GM12878 (cell line): ENCODE results near the gene MXD1. TPM values are rescaled to one million over a fixed set of nuclear protein-coding genes. Genes with fewer than 3 reads are reported as not detected.

Experiments used
- ATAC-seq: fragments of 200-7000 bp; cut with Tn5 transposase; 3 replicates; pipeline ENCODE4 v1.9.1; 2020; ENCODE audit warnings: mild to moderate bottlenecking, moderate library complexity
- BruUV-seq: library from RNA; stranded (reverse); fragments of 400-500 nt; replicated peaks from 2 replicates; lab custom pipeline; 2021; lab: Mats Ljungman, UMichigan
- CTCF ChIA-PET: fragments of 300-600 bp; sonication (Branson Sonifier 250); formaldehyde crosslinking; extraction: SDS; loops from one replicate; lab custom pipeline; 2021; ENCODE audit warnings: inconsistent platforms; lab: Yijun Ruan, JAX
- POLR2A ChIA-PET: fragments of 350-600 bp; formaldehyde crosslinking; extraction: SDS; loops from one replicate; lab custom pipeline; 2021; ENCODE audit warnings: inconsistent platforms; lab: Charles Lee
- RAD21 ChIA-PET: fragments of 300-600 bp; sonication (Branson Sonifier 250); formaldehyde crosslinking; loops from one replicate; lab custom pipeline; 2023; ENCODE audit warnings: antibody characterized with exemption; ENCODE audit not compliant: unreplicated experiment; lab: Charles Lee
- SMC1A ChIA-PET: fragments of 300-600 bp; sonication (Branson Sonifier 250); formaldehyde crosslinking; loops from one replicate; lab custom pipeline; 2023; ENCODE audit not compliant: unreplicated experiment, uncharacterized antibody; lab: Charles Lee
- DNase-seq: peaks from one replicate; pipeline ENCODE4 v3.0.0-alpha.2; 2011; ENCODE audit warnings: low read depth, low spot score
- FAIRE-seq: peaks from 3 replicates; lab custom pipeline; 2011; peaks lifted over from hg19 to GRCh38; lab: Jason Lieb, UNC
- H2AFZ ChIP-seq: 2 replicates; pipeline ENCODE4 v1.6.0; 2011; ENCODE audit warnings: low read depth, low read length, control low read depth; ENCODE audit not compliant: control insufficient read depth
- H3K27ac ChIP-seq: 2 replicates; pipeline ENCODE4 v1.5.1; 2011; ENCODE audit warnings: control low read depth; ENCODE audit not compliant: control insufficient read depth, insufficient read depth
- H3K27me3 ChIP-seq, 2 experiments: replicated peaks in 1 of 2; 2 replicates each; pipeline versions ENCODE4 v1.6.0 to v1.6.1; 2011; ENCODE audit warnings: low read length in 1 of 2; ENCODE audit not compliant: control insufficient read depth in 2 of 2, insufficient read depth in 2 of 2
- H3K36me3 ChIP-seq, 2 experiments: 2 replicates each; pipeline ENCODE4 v1.5.1; 2011; ENCODE audit warnings: low read length in 1 of 2; ENCODE audit not compliant: control insufficient read depth in 2 of 2, insufficient read depth in 2 of 2
- H3K4me1 ChIP-seq: 2 replicates; pipeline ENCODE4 v1.6.1; 2011; ENCODE audit warnings: mild to moderate bottlenecking, low read length, moderate library complexity, mixed read lengths; ENCODE audit not compliant: control insufficient read depth, insufficient read depth
- H3K4me2 ChIP-seq: 2 replicates; pipeline ENCODE4 v1.6.0; 2011; ENCODE audit warnings: control low read depth; ENCODE audit not compliant: control insufficient read depth, insufficient read depth
- H3K4me3 ChIP-seq: fragments of 200-600 bp; sonication (generic); 2 replicates; pipeline ENCODE4 v1.5.1; 2016
- H3K79me2 ChIP-seq: 2 replicates; pipeline ENCODE4 v1.6.0; 2011; ENCODE audit warnings: low read length; ENCODE audit not compliant: control insufficient read depth, insufficient read depth
- H3K9ac ChIP-seq: 2 replicates; pipeline ENCODE4 v1.8.0; 2011; ENCODE audit warnings: low read length, control low read depth, mixed read lengths; ENCODE audit not compliant: control insufficient read depth, insufficient read depth
- H3K9me3 ChIP-seq: replicated peaks from 3 replicates; pipeline ENCODE4 v1.5.1; 2011; ENCODE audit warnings: mild to moderate bottlenecking, low read length; ENCODE audit not compliant: control insufficient read depth, insufficient read depth
- H4K20me1 ChIP-seq: 2 replicates; pipeline ENCODE4 v1.6.0; 2011; ENCODE audit not compliant: control insufficient read depth, insufficient read depth
- CREB1 ChIP-seq: IDR thresholded peaks from 2 replicates; pipeline ENCODE4 v1.6.1; 2012; ENCODE audit warnings: low read depth, mild to moderate bottlenecking, inconsistent platforms
- EZH2 ChIP-seq: IDR thresholded peaks from 2 replicates; pipeline ENCODE4 v1.6.1; 2012; ENCODE audit warnings: low read depth, mild to moderate bottlenecking, control low read depth, inconsistent platforms, low read length, borderline replicate concordance; ENCODE audit not compliant: control insufficient read depth
- MLLT1 ChIP-seq: fragments of 450-650 bp; IDR thresholded peaks from 2 replicates; pipeline ENCODE4 v1.6.1; 2016; ENCODE audit warnings: mild to moderate bottlenecking
- NR2C2 ChIP-seq: IDR thresholded peaks from 2 replicates; pipeline ENCODE4 v1.6.1; 2011; ENCODE audit warnings: borderline replicate concordance, low read depth; ENCODE audit not compliant: control insufficient read depth, insufficient read length
- NRF1 ChIP-seq: conservative IDR thresholded peaks from 2 replicates; pipeline ENCODE4 v1.6.1; 2011; ENCODE audit warnings: mild to moderate bottlenecking, low read depth, low read length, improper control_type of control experiment
- POLR2A ChIP-seq: IDR thresholded peaks from 2 replicates; pipeline ENCODE4 v1.6.1; 2011; ENCODE audit warnings: low read depth, mild to moderate bottlenecking, low read length
- RCOR1 ChIP-seq: conservative IDR thresholded peaks from 2 replicates; pipeline ENCODE4 v1.6.1; 2012; ENCODE audit warnings: low read depth, low read length, improper control_type of control experiment
- SMAD5 ChIP-seq: IDR thresholded peaks from 2 replicates; pipeline ENCODE4 v1.6.1; 2016; ENCODE audit warnings: antibody characterized with exemption, low read depth
- SMARCA5 ChIP-seq: fragments of 450-650 bp; IDR thresholded peaks from 2 replicates; pipeline ENCODE4 v1.6.1; 2017; ENCODE audit warnings: mild to moderate bottlenecking
- WGBS: methylation state at CpG from one replicate; pipeline ENCODE4 v1.1.6; 2016; ENCODE audit warnings: low lambda C conversion rate; ENCODE audit not compliant: insufficient replicate concordance, insufficient coverage; ENCODE audit errors: missing lambda C conversion rate; 5-methylcytosine and 5-hydroxymethylcytosine counted together
- in situ Hi-C: fragments of 300-500 bp; cut with MboI; formaldehyde crosslinking; loops from 9 replicates; pipeline ENCODE4 v1.14.3; 2018; ENCODE audit warnings: mixed read lengths
- intact Hi-C: fragments of 100-400 bp; cut with micrococcal nuclease; formaldehyde crosslinking; loops from one replicate; pipeline ENCODE4 v1.14.2; 2022; ENCODE audit not compliant: unreplicated experiment
- polyA plus RNA-seq, 11 experiments: library from polyadenylated mRNA; depleted of rRNA in 4 of 11; unstranded in 6 of 11; stranded (reverse) in 5 of 11; fragments of >200 nt; fragmentation: Nextera tagmentation in 4 of 11; fragmentation: Illumina TruSeq in 1 of 11; extraction: Ambion mirVana in 4 of 11; extraction: Trizol in 1 of 11; gene quantifications; 1 replicate in 1 of 11; 2 replicates in 10 of 11; pipeline versions ENCODE4 v1.2.1 to v1.2.3, GENCODE V29; 2011 to 2016; ENCODE audit warnings: inconsistent platforms in 2 of 11, missing spikeins in 2 of 11, low read depth in 1 of 11
- total RNA-seq, 4 experiments: library from RNA; depleted of rRNA in 3 of 4; stranded (reverse); fragments of >200 nt in 3 of 4; fragmentation: Illumina TruSeq in 1 of 4; extraction: Trizol in 1 of 4; gene quantifications; 2 replicates each; pipeline versions ENCODE4 v1.2.1 to v1.2.3, GENCODE V29; 2013 to 2021
- TF ChIP-seq, protein P1 (sequence below): IDR thresholded peaks from 2 replicates; pipeline ENCODE4 v1.6.1; 2012; ENCODE audit warnings: low read depth, low read length, improper control_type of control experiment
- TF ChIP-seq, protein P2 (sequence below): fragments of 450-650 bp; IDR thresholded peaks from 2 replicates; pipeline ENCODE4 v1.6.1; 2017; ENCODE audit warnings: mild to moderate bottlenecking, moderate library complexity

Gene MXD1
- total and polyA plus RNA-seq, 10 of the 15 experiments (the other 5 are each of a cell fraction or from before 2014, with no cell fraction given), result 2.2 to 10.2 (median 3.3) TPM

DNA sequence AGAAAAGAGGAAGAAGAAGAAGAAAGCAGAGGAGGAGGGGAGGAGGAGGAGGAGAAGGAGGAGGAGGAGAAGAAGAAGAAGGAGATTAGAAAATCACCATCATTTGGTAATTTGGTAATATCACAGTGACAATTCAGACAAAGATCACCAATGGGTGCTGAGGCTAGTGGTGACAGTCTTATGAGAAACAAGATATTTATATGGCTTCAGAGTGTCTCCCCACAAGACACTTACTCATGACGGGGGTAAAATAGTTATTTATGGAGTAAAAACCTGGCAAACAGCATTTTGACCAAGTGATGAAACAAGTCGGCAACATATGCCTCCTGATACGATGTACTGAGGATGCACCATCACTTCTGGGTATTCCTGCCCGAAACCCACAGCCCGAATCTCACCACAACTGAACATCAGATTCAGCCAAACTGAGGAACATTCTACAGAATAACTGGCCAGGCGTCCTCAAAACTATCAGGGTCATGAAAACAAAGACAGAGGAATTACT lies 41.6 kb downstream of the MXD1 start (continued):
- no peak for TF ChIP-seq MLLT1
- TF ChIP-seq EZH2, result no peak

GRCh38 chr2:69957965-69958364 lies 43.1 kb downstream of the MXD1 start:
- WGBS, result 48% methylated on average over 8 of the region's 8 CpGs
- no peak overlapping the region for H3K27ac ChIP-seq
- H3K4me1 ChIP-seq, result no peaks in the 10 kb centered on the region
- DNase-seq (no peak), ATAC-seq (no peak), FAIRE-seq (no peak)
- intact Hi-C loops, result no loop called here
- no peak overlapping the region for H3K4me3 ChIP-seq
- CTCF ChIA-PET, result no interaction called here
- no peaks in the 10 kb centered on the region for H3K36me3 ChIP-seq
- H3K27me3 ChIP-seq, result no peaks in the 10 kb centered on the region
- BruUV-seq, result no TSS peak
- no peak overlapping the region for H2AFZ ChIP-seq
- RAD21 ChIA-PET, result no interaction called here
- SMC1A ChIA-PET, result no interaction called here
- no peaks in the 10 kb centered on the region for H3K9me3 ChIP-seq
- H3K79me2 ChIP-seq, result no peaks in the 10 kb centered on the region
- H3K4me2 ChIP-seq, result no peak overlapping the region
- H3K9ac ChIP-seq, result no peak overlapping the region
- TF ChIP-seq NR2C2, result no peak
- TF ChIP-seq, protein P1, sequence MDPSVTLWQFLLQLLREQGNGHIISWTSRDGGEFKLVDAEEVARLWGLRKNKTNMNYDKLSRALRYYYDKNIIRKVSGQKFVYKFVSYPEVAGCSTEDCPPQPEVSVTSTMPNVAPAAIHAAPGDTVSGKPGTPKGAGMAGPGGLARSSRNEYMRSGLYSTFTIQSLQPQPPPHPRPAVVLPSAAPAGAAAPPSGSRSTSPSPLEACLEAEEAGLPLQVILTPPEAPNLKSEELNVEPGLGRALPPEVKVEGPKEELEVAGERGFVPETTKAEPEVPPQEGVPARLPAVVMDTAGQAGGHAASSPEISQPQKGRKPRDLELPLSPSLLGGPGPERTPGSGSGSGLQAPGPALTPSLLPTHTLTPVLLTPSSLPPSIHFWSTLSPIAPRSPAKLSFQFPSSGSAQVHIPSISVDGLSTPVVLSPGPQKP, result no peak
- no peak for TF ChIP-seq SMAD5
- TF ChIP-seq RCOR1, result no peak
- no peak for TF ChIP-seq SMARCA5
- TF ChIP-seq NRF1, result no peak
- no peak for TF ChIP-seq CREB1
- TF ChIP-seq, protein P2, sequence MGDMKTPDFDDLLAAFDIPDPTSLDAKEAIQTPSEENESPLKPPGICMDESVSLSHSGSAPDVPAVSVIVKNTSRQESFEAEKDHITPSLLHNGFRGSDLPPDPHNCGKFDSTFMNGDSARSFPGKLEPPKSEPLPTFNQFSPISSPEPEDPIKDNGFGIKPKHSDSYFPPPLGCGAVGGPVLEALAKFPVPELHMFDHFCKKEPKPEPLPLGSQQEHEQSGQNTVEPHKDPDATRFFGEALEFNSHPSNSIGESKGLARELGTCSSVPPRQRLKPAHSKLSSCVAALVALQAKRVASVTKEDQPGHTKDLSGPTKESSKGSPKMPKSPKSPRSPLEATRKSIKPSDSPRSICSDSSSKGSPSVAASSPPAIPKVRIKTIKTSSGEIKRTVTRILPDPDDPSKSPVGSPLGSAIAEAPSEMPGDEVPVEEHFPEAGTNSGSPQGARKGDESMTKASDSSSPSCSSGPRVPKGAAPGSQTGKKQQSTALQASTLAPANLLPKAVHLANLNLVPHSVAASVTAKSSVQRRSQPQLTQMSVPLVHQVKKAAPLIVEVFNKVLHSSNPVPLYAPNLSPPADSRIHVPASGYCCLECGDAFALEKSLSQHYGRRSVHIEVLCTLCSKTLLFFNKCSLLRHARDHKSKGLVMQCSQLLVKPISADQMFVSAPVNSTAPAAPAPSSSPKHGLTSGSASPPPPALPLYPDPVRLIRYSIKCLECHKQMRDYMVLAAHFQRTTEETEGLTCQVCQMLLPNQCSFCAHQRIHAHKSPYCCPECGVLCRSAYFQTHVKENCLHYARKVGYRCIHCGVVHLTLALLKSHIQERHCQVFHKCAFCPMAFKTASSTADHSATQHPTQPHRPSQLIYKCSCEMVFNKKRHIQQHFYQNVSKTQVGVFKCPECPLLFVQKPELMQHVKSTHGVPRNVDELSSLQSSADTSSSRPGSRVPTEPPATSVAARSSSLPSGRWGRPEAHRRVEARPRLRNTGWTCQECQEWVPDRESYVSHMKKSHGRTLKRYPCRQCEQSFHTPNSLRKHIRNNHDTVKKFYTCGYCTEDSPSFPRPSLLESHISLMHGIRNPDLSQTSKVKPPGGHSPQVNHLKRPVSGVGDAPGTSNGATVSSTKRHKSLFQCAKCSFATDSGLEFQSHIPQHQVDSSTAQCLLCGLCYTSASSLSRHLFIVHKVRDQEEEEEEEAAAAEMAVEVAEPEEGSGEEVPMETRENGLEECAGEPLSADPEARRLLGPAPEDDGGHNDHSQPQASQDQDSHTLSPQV, result no peak
- TF ChIP-seq POLR2A, result no peak
- in situ Hi-C loops, result no loop called here
- POLR2A ChIA-PET, result no interaction called here
- H4K20me1 ChIP-seq, result no peaks in the 10 kb centered on the region
